ENCODE measurements around the gene MLIP. TPM values are rescaled to one million over a fixed set of nuclear protein-coding genes. Genes with fewer than 3 reads are reported as not detected.

The MLIP gene
- total RNA-seq, 1 experiment from 2014 or later, result 0.59 TPM

GRCh38 chr6:54315656-54316055, 204.4 kb downstream of the MLIP start:
- Histone ChIP-seq H3K9me2 (ENCODE audit: insufficient read depth) (0 out of 2 replicates have a peak, but pooled peaks cover 3% of the 10 kb centered on the region), H3K4me2 (ENCODE audit: low read length) (no peak overlapping the region), H3K27me3 (ENCODE audit: insufficient read depth, low read length) (no peaks in the 10 kb centered on the region), H3K9ac (ENCODE audit: low read length) (no peak overlapping the region), H3K9me3 (ENCODE audit: control insufficient read depth in 1 of 2, insufficient read depth in 1 of 2, low read depth in 1 of 2, low read length in 2 of 2) (no peaks in the 10 kb centered on the region), H3K79me2 (ENCODE audit: insufficient read depth, low read length) (no peaks in the 10 kb centered on the region), H3K4me3 (replicated peaks in 1 of 2; ENCODE audit: low read depth in 1 of 2, low read length in 2 of 2) (no peak overlapping the region), H3K27ac (ENCODE audit: low read depth, low read length) (no peak overlapping the region), H2AFZ (ENCODE audit: low read depth, low read length, poor library complexity, severe bottlenecking) (no peak overlapping the region), H4K20me1 (ENCODE audit: insufficient read depth) (no peaks in the 10 kb centered on the region), H3K4me1 (ENCODE audit: control insufficient read depth in 1 of 2, insufficient read depth in 2 of 2, low read length in 2 of 2) (no peaks in the 10 kb centered on the region), H3K36me3 (ENCODE audit: control insufficient read depth in 1 of 2, insufficient read depth in 2 of 2, low read length in 2 of 2) (no peaks in the 10 kb centered on the region)
- ChIA-PET POLR2A (no interaction called here), CTCF (no interaction called here), RAD21 (ENCODE audit: low non-redundant PET in 1 of 2, low total read pairs in 2 of 2, uncharacterized antibody in 2 of 2, unreplicated experiment in 2 of 2) (no interaction called here)
- DNase-seq (ENCODE audit: low read depth, low spot score) (no peak), ATAC-seq (no peak)
- intact Hi-C loops (cut with micrococcal nuclease), result no loop called here
- no peak for TF ChIP-seq POLR2A (IDR thresholded peaks at IDR 0.05; ENCODE audit: borderline replicate concordance, extremely low read depth, insufficient read depth, insufficient read length)
- TF ChIP-seq, protein P1, sequence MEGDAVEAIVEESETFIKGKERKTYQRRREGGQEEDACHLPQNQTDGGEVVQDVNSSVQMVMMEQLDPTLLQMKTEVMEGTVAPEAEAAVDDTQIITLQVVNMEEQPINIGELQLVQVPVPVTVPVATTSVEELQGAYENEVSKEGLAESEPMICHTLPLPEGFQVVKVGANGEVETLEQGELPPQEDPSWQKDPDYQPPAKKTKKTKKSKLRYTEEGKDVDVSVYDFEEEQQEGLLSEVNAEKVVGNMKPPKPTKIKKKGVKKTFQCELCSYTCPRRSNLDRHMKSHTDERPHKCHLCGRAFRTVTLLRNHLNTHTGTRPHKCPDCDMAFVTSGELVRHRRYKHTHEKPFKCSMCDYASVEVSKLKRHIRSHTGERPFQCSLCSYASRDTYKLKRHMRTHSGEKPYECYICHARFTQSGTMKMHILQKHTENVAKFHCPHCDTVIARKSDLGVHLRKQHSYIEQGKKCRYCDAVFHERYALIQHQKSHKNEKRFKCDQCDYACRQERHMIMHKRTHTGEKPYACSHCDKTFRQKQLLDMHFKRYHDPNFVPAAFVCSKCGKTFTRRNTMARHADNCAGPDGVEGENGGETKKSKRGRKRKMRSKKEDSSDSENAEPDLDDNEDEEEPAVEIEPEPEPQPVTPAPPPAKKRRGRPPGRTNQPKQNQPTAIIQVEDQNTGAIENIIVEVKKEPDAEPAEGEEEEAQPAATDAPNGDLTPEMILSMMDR (IDR thresholded peaks at IDR 0.05 in 2 of 3, conservative IDR thresholded peaks at IDR 0.05 in 1 of 3; ENCODE audit: borderline replicate concordance in 1 of 3, insufficient read depth in 1 of 3, low read depth in 2 of 3, low read length in 2 of 3), result no peak
- no peak for TF ChIP-seq ELF1 (IDR thresholded peaks at IDR 0.05; ENCODE audit: borderline replicate concordance, low read depth)
- TF ChIP-seq CEBPB (IDR thresholded peaks at IDR 0.05; ENCODE audit: low read depth), result no peak
- no peak for TF ChIP-seq EZH2 (IDR thresholded peaks at IDR 0.05)
- no peak for TF ChIP-seq EGR1 (IDR thresholded peaks at IDR 0.05; ENCODE audit: low read depth)
- no peak for TF ChIP-seq SP1 (IDR thresholded peaks at IDR 0.05; ENCODE audit: low read depth)
- TF ChIP-seq SIN3A (IDR thresholded peaks at IDR 0.05; ENCODE audit: low read depth), result no peak
- TF ChIP-seq YY1 (IDR thresholded peaks at IDR 0.05; ENCODE audit: extremely low read depth, insufficient replicate concordance, low read depth, low read length), result no peak
- no peak for TF ChIP-seq ATF3 (IDR thresholded peaks at IDR 0.05)
- no peak for TF ChIP-seq JUND (IDR thresholded peaks at IDR 0.05)
- no peak for TF ChIP-seq ZNF274 (IDR thresholded peaks at IDR 0.05; ENCODE audit: low read depth, low read length)
- TF ChIP-seq, protein P2, sequence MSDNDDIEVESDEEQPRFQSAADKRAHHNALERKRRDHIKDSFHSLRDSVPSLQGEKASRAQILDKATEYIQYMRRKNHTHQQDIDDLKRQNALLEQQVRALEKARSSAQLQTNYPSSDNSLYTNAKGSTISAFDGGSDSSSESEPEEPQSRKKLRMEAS (IDR thresholded peaks at IDR 0.05), result no peak
- TF ChIP-seq ZFX (IDR thresholded peaks at IDR 0.05), result no peak
- BruUV-seq (replicated peaks), result no TSS peak

Other genes starting within 250 kb of the MLIP start
- not detected for gene TINAG, start 197.0 kb downstream of the MLIP start, total RNA-seq (2021; ENCODE audit: unreplicated experiment)

Data from HCT116 (cell line).